GM18511 (cell line): ENCODE data around the gene ABCB9.

Experiments
- ATAC-seq: cut with Tn5 transposase; IDR thresholded peaks from one replicate; pipeline ENCODE4 v1.9.1; 2021; ENCODE audit warnings: mild to moderate bottlenecking, moderate library complexity; ENCODE audit not compliant: unreplicated experiment

ABCB9 gene

GRCh38 chr12:122884091-122884826 is 82.0 kb downstream of the ABCB9 start:
- no peak for ATAC-seq

- ATAC-seq, result no peak
These were observed 83.2 kb downstream of the ABCB9 start for GRCh38 chr12:122882908-122883558.

- ATAC-seq, result no peak
These were observed 85.6 kb downstream of the ABCB9 start for GRCh38 chr12:122880668-122881067.

GRCh38 chr12:122880155-122880667 is 86.1 kb downstream of the ABCB9 start:
- ATAC-seq, result no peak
